Measurements from ENCODE around the gene FAM53B.
"Not testable (repeated sequence)": the region's sequence is repeated elsewhere in the genome, so short reads cannot be mapped to it uniquely, and the experiment has no call there.

Gene FAM53B

GRCh38 chr10:124755581-124755980 is 11.4 kb upstream of the FAM53B start:
- no peak overlapping the region for H3K4me3 ChIP-seq (ENCODE audit: low read depth in 1 of 2, low read length in 2 of 2)
- no peak overlapping the region for H3K27ac ChIP-seq (ENCODE audit: low read depth, low read length)
- H3K4me1 ChIP-seq (ENCODE audit: control insufficient read depth in 1 of 2, insufficient read depth in 2 of 2, low read length in 2 of 2), result peaks cover 4 to 6% of the 10 kb centered on the region in 2 donors
- peaks cover 4 to 31% of the 10 kb centered on the region in 2 donors for H3K36me3 ChIP-seq (ENCODE audit: control insufficient read depth in 1 of 2, insufficient read depth in 2 of 2, low read length in 2 of 2)
- H3K9ac ChIP-seq (ENCODE audit: low read depth in 1 of 2, low read length in 2 of 2), result no peak overlapping the region
- no peaks in the 10 kb centered on the region for H3K9me3 ChIP-seq (ENCODE audit: control insufficient read depth in 1 of 2, low read length in 2 of 2)
- H3K27me3 ChIP-seq (ENCODE audit: control insufficient read depth in 1 of 2, insufficient read depth in 2 of 2, low read length in 2 of 2), result no peaks in the 10 kb centered on the region

GRCh38 chr10:124754227-124754626 is 10.0 kb upstream of the FAM53B start:
- Histone ChIP-seq H3K4me1 (ENCODE audit: control insufficient read depth in 1 of 2, insufficient read depth in 2 of 2, low read length in 2 of 2) (peaks cover 7 to 15% of the 10 kb centered on the region in 2 donors), H3K4me3 (ENCODE audit: low read depth in 1 of 2, low read length in 2 of 2) (no peak overlapping the region), H3K36me3 (ENCODE audit: control insufficient read depth in 1 of 2, insufficient read depth in 2 of 2, low read length in 2 of 2) (peaks cover 2 to 26% of the 10 kb centered on the region in 2 donors), H3K27ac (ENCODE audit: low read depth, low read length) (no peak overlapping the region), H3K9me3 (ENCODE audit: control insufficient read depth in 1 of 2, low read length in 2 of 2) (no peaks in the 10 kb centered on the region), H3K9ac (ENCODE audit: low read depth in 1 of 2, low read length in 2 of 2) (no peak overlapping the region), H3K27me3 (ENCODE audit: control insufficient read depth in 1 of 2, insufficient read depth in 2 of 2, low read length in 2 of 2) (no peaks in the 10 kb centered on the region)

- H3K36me3 ChIP-seq (ENCODE audit: control insufficient read depth in 1 of 2, insufficient read depth in 2 of 2, low read length in 2 of 2), result peaks cover 0 to 3% of the 10 kb centered on the region in 2 donors
- peaks cover 34 to 52% of the 10 kb centered on the region in 2 donors for H3K4me1 ChIP-seq (ENCODE audit: control insufficient read depth in 1 of 2, insufficient read depth in 2 of 2, low read length in 2 of 2)
- peak overlapping the region in 1 of 2 donors; percentile 13 for H3K9ac ChIP-seq (ENCODE audit: low read depth in 1 of 2, low read length in 2 of 2)
- H3K9me3 ChIP-seq (ENCODE audit: control insufficient read depth in 1 of 2, low read length in 2 of 2), result no peaks in the 10 kb centered on the region
- no peak overlapping the region for H3K4me3 ChIP-seq (ENCODE audit: low read depth in 1 of 2, low read length in 2 of 2)
- no peaks in the 10 kb centered on the region for H3K27me3 ChIP-seq (ENCODE audit: control insufficient read depth in 1 of 2, insufficient read depth in 2 of 2, low read length in 2 of 2)
- no peak overlapping the region for H3K27ac ChIP-seq (ENCODE audit: low read depth, low read length)
Observed at GRCh38 chr10:124748953-124749645, 4.9 kb upstream of the FAM53B start.

- no peak overlapping the region for H3K4me3 ChIP-seq (ENCODE audit: low read depth in 1 of 2, low read length in 2 of 2)
- H3K36me3 ChIP-seq (ENCODE audit: control insufficient read depth in 1 of 2, insufficient read depth in 2 of 2, low read length in 2 of 2), result no peaks in the 10 kb centered on the region
- H3K9me3 ChIP-seq (ENCODE audit: control insufficient read depth in 1 of 2, low read length in 2 of 2), result no peaks in the 10 kb centered on the region
- no peaks in the 10 kb centered on the region for H3K27me3 ChIP-seq (ENCODE audit: control insufficient read depth in 1 of 2, insufficient read depth in 2 of 2, low read length in 2 of 2)
- peak overlapping the region in 1 of 2 donors; percentile 15 for H3K9ac ChIP-seq (ENCODE audit: low read depth in 1 of 2, low read length in 2 of 2)
- peaks cover 34 to 52% of the 10 kb centered on the region in 2 donors for H3K4me1 ChIP-seq (ENCODE audit: control insufficient read depth in 1 of 2, insufficient read depth in 2 of 2, low read length in 2 of 2)
- H3K27ac ChIP-seq (ENCODE audit: low read depth, low read length), result peak overlapping the region; percentile 5
Observed at GRCh38 chr10:124748166-124748565, 4.0 kb upstream of the FAM53B start.

GRCh38 chr10:124747745-124748144 is 3.6 kb upstream of the FAM53B start:
- Histone ChIP-seq H3K27me3 (ENCODE audit: control insufficient read depth in 1 of 2, insufficient read depth in 2 of 2, low read length in 2 of 2) (no peaks in the 10 kb centered on the region), H3K36me3 (ENCODE audit: control insufficient read depth in 1 of 2, insufficient read depth in 2 of 2, low read length in 2 of 2) (no peaks in the 10 kb centered on the region), H3K9ac (ENCODE audit: low read depth in 1 of 2, low read length in 2 of 2) (peak overlapping the region in 1 of 2 donors; percentile 15), H3K4me1 (ENCODE audit: control insufficient read depth in 1 of 2, insufficient read depth in 2 of 2, low read length in 2 of 2) (peaks cover 35 to 52% of the 10 kb centered on the region in 2 donors), H3K4me3 (ENCODE audit: low read depth in 1 of 2, low read length in 2 of 2) (no peak overlapping the region), H3K9me3 (ENCODE audit: control insufficient read depth in 1 of 2, low read length in 2 of 2) (no peaks in the 10 kb centered on the region), H3K27ac (ENCODE audit: low read depth, low read length) (peak overlapping the region; percentile 28)

- H3K4me1 ChIP-seq (ENCODE audit: control insufficient read depth in 1 of 2, insufficient read depth in 2 of 2, low read length in 2 of 2), result peaks cover 42 to 57% of the 10 kb centered on the region in 2 donors
- H3K27me3 ChIP-seq (ENCODE audit: control insufficient read depth in 1 of 2, insufficient read depth in 2 of 2, low read length in 2 of 2), result no peaks in the 10 kb centered on the region
- no peaks in the 10 kb centered on the region for H3K36me3 ChIP-seq (ENCODE audit: control insufficient read depth in 1 of 2, insufficient read depth in 2 of 2, low read length in 2 of 2)
- H3K9ac ChIP-seq (ENCODE audit: low read depth in 1 of 2, low read length in 2 of 2), result peak overlapping the region in 1 of 2 donors; percentile 15
- H3K27ac ChIP-seq (ENCODE audit: low read depth, low read length), result peak overlapping the region; percentile 48
- H3K4me3 ChIP-seq (ENCODE audit: low read depth in 1 of 2, low read length in 2 of 2), result no peak overlapping the region
- H3K9me3 ChIP-seq (ENCODE audit: control insufficient read depth in 1 of 2, low read length in 2 of 2), result no peaks in the 10 kb centered on the region
Observed at GRCh38 chr10:124746992-124747391, 2.8 kb upstream of the FAM53B start.

- H3K4me3 ChIP-seq (ENCODE audit: low read depth in 1 of 2, low read length in 2 of 2); H3K36me3 ChIP-seq (ENCODE audit: control insufficient read depth in 1 of 2, insufficient read depth in 2 of 2, low read length in 2 of 2); H3K27me3 ChIP-seq (ENCODE audit: control insufficient read depth in 1 of 2, insufficient read depth in 2 of 2, low read length in 2 of 2); H3K9me3 ChIP-seq (ENCODE audit: control insufficient read depth in 1 of 2, low read length in 2 of 2): not testable (repeated sequence)
- H3K9ac ChIP-seq (ENCODE audit: low read depth in 1 of 2, low read length in 2 of 2), result peak overlapping the region in 1 of 2 donors; percentile 64
- peaks cover 48 to 63% of the 10 kb centered on the region in 2 donors for H3K4me1 ChIP-seq (ENCODE audit: control insufficient read depth in 1 of 2, insufficient read depth in 2 of 2, low read length in 2 of 2)
- peak overlapping the region; percentile 17 for H3K27ac ChIP-seq (ENCODE audit: low read depth, low read length)
Observed at GRCh38 chr10:124746447-124746846, 2.3 kb upstream of the FAM53B start.

GRCh38 chr10:124745673-124746072 is 1.5 kb upstream of the FAM53B start:
- Histone ChIP-seq H3K36me3 (ENCODE audit: control insufficient read depth in 1 of 2, insufficient read depth in 2 of 2, low read length in 2 of 2) (no peaks in the 10 kb centered on the region), H3K9me3 (ENCODE audit: control insufficient read depth in 1 of 2, low read length in 2 of 2) (no peaks in the 10 kb centered on the region), H3K4me3 (ENCODE audit: low read depth in 1 of 2, low read length in 2 of 2) (no peak overlapping the region), H3K27me3 (ENCODE audit: control insufficient read depth in 1 of 2, insufficient read depth in 2 of 2, low read length in 2 of 2) (no peaks in the 10 kb centered on the region), H3K9ac (ENCODE audit: low read depth in 1 of 2, low read length in 2 of 2) (peak overlapping the region; percentile 58 to 64), H3K27ac (ENCODE audit: low read depth, low read length) (no peak overlapping the region), H3K4me1 (ENCODE audit: control insufficient read depth in 1 of 2, insufficient read depth in 2 of 2, low read length in 2 of 2) (peaks cover 54 to 71% of the 10 kb centered on the region in 2 donors)

GRCh38 chr10:124745252-124745651 is 1.1 kb upstream of the FAM53B start:
- H3K27ac ChIP-seq (ENCODE audit: low read depth, low read length), result no peak overlapping the region
- peaks cover 58 to 73% of the 10 kb centered on the region in 2 donors for H3K4me1 ChIP-seq (ENCODE audit: control insufficient read depth in 1 of 2, insufficient read depth in 2 of 2, low read length in 2 of 2)
- no peaks in the 10 kb centered on the region for H3K27me3 ChIP-seq (ENCODE audit: control insufficient read depth in 1 of 2, insufficient read depth in 2 of 2, low read length in 2 of 2)
- H3K9ac ChIP-seq (ENCODE audit: low read depth in 1 of 2, low read length in 2 of 2), result peak overlapping the region; percentile 58 to 64
- no peaks in the 10 kb centered on the region for H3K36me3 ChIP-seq (ENCODE audit: control insufficient read depth in 1 of 2, insufficient read depth in 2 of 2, low read length in 2 of 2)
- peak overlapping the region in 1 of 2 donors; percentile 63 for H3K4me3 ChIP-seq (ENCODE audit: low read depth in 1 of 2, low read length in 2 of 2)
- H3K9me3 ChIP-seq (ENCODE audit: control insufficient read depth in 1 of 2, low read length in 2 of 2), result no peaks in the 10 kb centered on the region

- H3K9ac ChIP-seq (ENCODE audit: low read depth in 1 of 2, low read length in 2 of 2), result peak overlapping the region; percentile 61 to 64
Observed at GRCh38 chr10:124743191-124744101, 732 bp downstream of the FAM53B start.

More at GRCh38 chr10:124743191-124744101, 732 bp downstream of the FAM53B start:
- H3K9me3 ChIP-seq (ENCODE audit: control insufficient read depth in 1 of 2, low read length in 2 of 2), result no peaks in the 10 kb centered on the region
- peaks cover 68 to 75% of the 10 kb centered on the region in 2 donors for H3K4me1 ChIP-seq (ENCODE audit: control insufficient read depth in 1 of 2, insufficient read depth in 2 of 2, low read length in 2 of 2)
- H3K4me3 ChIP-seq (ENCODE audit: low read depth in 1 of 2, low read length in 2 of 2), result peak overlapping the region; percentile 74 to 93
- H3K36me3 ChIP-seq (ENCODE audit: control insufficient read depth in 1 of 2, insufficient read depth in 2 of 2, low read length in 2 of 2), result no peaks in the 10 kb centered on the region
- no peaks in the 10 kb centered on the region for H3K27me3 ChIP-seq (ENCODE audit: control insufficient read depth in 1 of 2, insufficient read depth in 2 of 2, low read length in 2 of 2)
- peak overlapping the region; percentile 48 for H3K27ac ChIP-seq (ENCODE audit: low read depth, low read length)
